GM12801 (cell line): Measurements from ENCODE around the gene MAP3K20.

Experiments used
- CTCF ChIP-seq: IDR thresholded peaks from one replicate; pipeline ENCODE4 v1.5.1; 2011; ENCODE audit warnings: control low read depth; ENCODE audit not compliant: insufficient read length; ENCODE audit errors: extremely low read depth

MAP3K20 gene

DNA sequence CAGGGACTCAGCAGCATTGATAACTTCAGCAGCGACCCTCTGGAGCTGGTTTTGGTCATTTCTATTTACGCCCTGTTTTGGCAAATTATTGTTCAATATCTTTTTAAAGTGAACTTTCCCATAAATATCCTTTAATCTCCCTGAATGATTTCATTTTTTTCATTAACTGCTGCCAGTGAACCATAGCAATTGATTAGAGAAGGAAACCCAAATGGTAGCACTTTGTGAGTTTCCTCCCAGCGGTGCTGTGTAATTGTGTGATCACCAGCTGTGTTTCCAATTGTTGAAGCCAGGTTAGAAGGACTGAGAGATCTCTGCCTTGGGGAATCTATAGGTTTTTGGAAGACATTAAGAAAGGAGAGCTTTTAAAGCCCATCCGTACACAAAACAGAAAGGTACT lies 16.3 kb downstream of the MAP3K20 start:
- no peak for TF ChIP-seq CTCF

DNA sequence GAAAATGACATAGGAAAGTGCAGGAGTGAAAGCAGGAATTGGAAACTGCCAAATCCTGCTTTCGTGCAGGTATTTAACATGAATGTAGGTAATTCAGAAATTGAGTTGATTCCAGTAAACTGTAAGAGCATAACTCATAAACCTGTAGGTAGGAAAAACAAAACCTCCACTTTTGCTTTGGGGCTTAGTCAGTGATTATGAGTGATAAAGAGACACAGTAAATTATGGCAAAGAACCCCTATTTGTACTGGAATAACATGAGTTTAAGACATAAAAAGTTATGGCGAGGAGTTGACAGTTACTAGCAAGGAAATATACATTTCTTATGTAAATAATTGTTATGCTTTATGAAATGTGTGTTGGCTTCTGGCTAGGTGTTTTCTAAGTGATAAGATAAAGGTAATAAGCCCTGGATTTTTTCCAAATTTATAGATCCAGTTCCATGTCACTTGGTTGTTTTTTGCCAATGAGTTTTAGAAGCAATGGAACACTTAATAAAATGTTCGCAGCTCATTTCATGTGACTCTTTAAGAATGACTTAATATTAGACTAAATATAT lies 17.3 kb downstream of the MAP3K20 start:
- no peak for TF ChIP-seq CTCF

- TF ChIP-seq CTCF = no peak
These were observed 19.1 kb downstream of the MAP3K20 start for GRCh38 chr2:173094731-173095130.

DNA sequence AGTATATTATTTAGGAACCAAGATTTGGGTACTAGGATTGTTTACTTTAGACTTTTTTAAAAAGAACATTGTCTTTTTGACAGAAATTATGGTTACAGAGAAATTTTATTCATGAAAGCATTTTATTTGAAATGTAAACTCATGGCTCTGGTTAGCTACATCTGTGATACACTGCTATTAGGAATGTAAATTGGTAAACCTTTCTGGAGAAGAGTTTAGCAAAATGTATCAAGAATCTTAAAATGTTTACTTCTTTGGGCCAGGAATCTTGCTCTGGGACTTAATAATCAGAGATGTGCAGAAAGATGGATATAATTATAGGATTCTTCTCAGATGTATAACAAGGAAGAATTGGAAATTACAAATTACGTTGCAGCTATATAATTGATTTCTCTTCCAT lies 19.7 kb downstream of the MAP3K20 start:
- TF ChIP-seq CTCF = no peak

GRCh38 chr2:173099271-173099670 lies 23.6 kb downstream of the MAP3K20 start:
- TF ChIP-seq CTCF = no peak

DNA sequence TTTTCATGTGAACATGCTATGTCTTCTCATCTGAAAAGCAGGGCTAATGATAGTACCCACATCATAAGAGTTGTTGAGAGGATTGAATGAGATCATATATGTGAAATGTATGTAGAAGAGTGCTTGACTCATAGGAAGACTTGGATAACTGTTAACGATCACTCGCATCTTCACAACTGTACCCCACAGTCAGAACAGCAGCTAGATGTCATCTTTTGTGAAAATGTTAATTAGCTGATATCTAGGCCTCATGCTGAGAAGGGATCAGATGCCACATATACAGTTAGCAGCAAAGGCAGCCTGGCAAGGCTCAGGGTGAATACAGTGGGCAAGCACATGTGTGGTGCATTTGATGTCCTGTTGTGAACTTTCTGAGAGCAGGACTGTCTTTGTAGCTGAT lies 24.2 kb downstream of the MAP3K20 start:
- no peak for TF ChIP-seq CTCF

DNA sequence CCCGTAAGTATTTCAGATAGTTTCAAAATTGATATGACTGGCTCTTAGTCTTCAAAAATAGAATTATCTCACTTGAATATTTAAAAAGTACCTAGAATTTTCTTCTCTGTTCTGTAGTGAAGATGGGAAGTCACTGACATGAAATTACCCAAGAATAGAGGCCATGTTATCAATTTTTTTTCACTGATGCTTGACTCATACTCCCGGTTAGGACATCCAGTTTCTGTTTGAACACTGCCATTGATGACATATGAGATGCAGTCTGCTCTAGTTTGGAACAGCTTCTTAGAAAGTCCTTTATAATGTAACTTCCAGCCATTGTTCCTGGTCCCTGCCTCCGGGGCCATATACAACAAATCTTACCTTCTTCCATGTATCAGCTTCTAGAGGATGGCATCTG lies 26.0 kb downstream of the MAP3K20 start:
- no peak for TF ChIP-seq CTCF

DNA sequence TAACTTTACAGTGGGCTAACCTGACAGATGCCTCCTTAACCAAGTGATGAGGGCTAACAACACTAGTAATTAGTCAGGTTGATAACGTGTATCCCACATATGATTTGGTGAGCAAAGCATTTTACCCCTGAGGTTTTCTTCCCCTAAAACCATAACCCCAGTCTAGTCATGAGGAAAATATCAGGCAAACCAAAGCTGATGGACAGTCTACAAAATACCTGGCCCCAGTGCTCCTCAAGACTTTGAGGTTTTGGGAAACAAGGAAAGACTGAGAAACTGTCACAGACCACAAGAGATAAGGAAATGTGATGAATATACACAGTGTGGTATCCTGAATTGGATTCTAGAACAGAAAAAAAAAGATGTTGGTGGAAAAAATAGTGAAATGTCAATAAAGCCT lies 28.5 kb downstream of the MAP3K20 start:
- TF ChIP-seq CTCF = no peak
